CD4-positive, alpha-beta T cell treated with Interleukin-6 for 4 hours (primary cell): ENCODE data around the gene ZMYND11.
"Not testable (repeated sequence)": the region's sequence is repeated elsewhere in the genome, so short reads cannot be mapped to it uniquely, and the experiment has no call there.

Source experiments
- DNase-seq: peaks from one replicate; pipeline ENCODE4 v3.0.0-alpha.2; 2020; ENCODE audit warnings: mixed read lengths

The ZMYND11 gene

DNA sequence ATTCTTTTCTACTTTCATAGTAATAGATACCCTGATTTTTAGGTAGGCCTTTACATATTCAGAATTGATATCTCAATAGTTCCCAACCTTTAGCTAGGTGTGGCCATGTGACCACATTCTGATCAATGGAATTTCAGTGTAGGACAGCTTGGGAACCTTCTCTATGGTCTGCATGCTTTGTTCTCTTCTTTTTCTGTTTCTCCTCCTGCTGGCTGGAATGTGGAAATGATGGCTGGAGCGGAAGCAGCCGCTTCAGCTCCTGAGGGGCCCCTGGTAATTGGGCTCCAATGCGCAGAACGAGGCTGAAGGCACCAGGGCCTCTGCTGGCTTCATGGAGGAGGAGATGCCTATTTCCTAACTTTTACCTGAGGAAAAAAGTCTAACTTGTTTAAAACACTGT is 152.6 kb downstream of the ZMYND11 start:
- no peak for DNase-seq

DNA sequence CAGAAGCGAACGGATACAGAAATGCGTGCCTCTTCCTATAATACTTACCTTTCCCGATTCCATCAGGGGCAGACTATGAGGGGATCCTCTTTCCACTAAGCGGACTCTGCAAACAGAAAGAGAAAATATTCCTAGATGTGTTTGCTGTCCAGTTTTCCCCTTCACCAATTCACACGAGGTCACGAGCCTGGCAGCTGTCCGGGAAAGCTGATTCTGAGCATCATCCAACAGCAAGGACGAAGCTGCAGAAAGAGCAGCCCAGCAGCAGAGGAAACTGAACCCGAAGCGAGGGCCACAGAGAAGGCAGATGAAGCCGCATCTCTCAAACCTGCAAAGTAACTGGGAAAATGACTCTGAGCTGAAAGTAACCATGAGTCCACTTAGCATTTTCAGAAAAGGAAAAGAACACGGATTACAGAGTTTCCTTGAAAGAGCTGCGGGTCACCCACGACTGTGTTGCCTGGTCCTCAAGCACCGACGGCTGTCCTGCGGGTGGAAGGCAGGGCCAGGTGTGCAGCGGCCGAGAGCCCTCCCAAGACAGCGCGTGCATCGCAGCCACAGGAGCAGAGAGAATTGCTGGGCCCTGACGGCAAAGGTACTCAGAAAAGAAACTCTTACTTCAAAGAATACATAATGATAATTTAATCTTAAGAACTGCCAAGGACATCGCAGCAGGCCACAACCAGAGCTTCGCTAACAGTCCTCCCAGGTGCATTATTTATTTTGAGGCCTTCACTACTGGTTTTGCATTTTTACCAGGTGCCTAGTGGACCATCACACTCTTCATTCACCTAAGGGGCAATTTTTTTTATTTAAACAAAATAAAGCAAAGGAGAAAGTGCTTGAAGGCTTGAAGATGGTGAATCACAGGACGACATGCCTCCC is 153.3 kb downstream of the ZMYND11 start:
- DNase-seq: no peak

DNA sequence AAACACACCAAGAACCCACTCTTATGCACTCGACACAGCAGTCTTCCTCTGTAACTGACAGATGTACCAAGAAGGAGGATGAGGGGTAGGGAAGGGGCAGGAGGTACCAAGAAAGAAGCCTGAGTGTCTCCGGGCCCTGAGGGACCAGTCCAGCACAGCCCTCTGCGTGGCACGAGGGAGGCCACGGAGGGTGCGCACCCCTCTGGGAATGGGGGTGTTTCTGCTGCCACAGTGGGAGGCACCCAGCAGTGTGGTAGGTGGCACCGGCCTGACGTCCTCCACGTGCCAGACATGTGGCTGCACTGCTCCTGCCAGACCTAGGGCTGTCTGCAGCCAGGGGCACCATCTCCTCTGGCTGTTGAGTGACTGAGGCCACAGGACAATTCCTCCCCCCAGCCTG is 154.3 kb downstream of the ZMYND11 start:
- no peak for DNase-seq

DNA sequence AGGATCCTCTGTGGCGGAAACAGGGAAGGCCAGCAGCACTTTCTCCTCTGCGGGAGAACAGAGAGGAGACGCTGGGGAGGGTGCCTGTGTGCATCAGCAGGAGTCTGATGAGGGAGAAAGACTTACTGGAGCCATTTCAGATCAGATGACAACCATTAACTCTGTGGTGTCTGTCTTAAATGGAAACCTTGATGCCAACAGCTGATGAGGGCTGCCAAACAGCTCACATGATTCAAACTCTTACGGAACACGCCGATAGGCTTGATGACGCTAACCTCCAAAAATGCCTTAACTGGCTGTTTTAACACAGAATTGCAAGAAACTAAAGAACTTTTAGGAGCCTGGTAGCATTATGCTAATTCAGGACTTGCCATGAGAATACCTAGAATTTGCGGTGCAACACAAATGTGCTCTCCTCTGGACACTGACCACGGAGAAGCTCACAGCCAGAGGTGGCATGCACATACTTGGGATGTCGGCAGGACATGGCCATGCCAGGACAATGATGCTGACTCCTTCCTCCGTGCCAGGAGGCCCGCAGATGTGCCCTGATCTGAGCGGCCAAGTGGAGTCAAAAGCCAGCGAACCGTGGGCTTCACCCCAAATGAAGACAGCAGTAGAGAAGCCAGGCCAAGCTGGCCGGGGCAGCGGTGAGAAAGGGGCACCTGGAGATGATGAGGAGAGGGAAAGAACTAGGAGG is 154.9 kb downstream of the ZMYND11 start:
- DNase-seq: no peak

DNA sequence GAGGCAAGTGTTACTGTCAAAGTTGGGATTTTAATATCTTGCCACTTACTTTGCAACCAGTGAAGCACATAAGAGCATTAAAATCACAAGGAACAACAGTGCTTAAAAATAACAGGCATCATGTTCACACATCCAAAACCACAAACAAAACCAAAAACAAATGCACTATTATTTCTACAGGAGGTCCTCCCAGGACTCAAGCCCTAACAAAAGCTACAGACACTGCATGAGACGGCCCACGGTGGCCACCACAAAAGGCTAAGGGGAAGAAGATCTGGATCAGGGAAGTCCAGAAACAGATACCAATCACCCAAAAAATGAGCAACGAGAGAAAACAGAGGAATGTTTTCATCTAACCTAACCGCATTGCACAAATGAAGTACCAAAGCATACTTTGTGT is 158.4 kb downstream of the ZMYND11 start:
- DNase-seq: no peak

DNA sequence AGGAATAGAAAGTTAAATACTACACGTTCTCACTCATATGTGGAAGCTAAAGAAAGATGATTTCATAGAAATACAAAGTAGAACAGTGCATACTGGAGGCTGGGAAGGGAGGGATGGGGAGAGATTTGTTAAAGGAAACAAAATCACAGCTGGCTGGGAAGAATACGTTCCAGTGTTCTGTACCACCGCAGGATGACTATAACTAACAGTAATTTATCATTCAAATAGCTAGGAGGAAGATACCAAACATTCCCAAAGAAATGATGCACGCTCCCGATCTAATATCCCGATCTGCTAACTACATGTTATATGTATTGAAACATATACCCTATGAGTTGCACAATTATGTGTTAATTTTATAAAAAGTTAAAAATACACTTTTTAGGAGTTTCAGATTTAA is 162.3 kb downstream of the ZMYND11 start:
- DNase-seq: no peak

DNA sequence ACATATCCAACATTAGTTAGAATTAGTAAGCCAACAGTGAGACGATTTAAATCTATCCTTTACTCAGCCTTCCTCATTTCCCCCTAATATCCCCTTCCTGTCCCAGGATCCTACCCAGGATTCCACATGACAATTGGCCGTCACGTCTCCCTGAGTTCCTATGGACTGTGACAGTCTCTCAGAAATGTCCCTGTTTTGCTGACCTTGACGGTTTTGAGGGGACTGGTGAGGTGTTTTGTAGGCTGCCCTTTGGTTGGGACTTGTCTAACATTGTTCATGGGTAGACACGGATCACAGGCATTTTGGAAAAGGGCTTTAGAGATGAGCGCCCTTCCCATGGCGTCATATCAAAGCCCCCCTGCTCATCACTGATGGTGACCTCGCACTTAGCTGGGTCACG is 162.8 kb downstream of the ZMYND11 start:
- no peak for DNase-seq

DNA sequence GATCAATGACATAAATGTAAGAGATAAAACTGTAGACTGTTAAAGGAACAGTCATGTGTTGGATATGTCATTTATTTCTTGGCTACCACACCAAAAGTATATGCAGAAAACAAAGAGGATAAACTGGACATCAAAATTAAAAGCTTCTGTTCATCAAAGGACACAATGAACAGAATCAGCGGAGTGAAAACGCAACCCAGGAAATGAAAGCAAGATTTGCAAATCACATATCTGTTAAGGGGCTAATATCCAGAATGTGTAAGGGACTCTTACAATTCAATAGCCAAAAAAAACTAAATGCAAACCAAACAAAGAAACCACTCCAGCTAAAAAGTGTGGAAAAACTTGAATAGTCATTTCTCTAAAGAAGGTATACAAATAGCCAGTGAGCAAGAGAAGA is 164.3 kb downstream of the ZMYND11 start:
- no peak for DNase-seq

DNA sequence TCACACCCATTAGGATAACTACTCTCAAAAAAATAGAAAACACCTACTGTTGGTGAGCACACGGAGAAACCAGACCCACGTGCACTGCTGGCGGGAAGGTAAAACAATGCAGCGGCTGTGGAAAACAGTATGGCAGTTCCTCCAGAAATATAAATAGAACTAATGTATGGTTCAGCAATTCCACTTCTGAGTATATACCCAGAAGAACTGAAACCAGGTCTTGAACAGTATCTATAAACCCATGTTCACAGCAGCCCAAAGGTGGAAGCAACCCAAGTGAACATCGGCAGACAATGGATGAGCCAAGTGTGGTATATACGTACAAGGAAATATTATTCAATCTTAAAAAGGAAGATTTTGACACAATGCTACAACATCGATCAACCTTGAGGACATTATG is 164.7 kb downstream of the ZMYND11 start:
- DNase-seq: no peak

DNA sequence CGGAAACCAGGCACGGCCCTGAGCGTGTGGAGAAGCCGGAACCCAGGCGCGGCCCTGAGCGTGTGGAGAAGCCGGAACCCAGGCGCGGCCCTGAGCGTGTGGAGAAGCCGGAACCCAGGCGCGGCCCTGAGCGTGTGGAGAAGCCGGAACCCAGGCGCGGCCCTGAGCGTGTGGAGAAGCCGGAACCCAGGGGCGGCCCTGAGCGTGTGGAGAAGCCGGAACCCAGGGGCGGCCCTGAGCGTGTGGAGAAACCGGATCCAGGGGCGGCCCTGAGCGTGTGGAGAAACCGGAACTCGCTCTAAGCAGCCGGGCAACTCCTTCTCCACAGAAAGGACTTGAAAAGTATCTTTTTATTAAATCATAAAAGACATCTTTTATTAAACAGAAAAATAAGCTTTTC is 165.3 kb downstream of the ZMYND11 start:
- not testable (repeated sequence) for DNase-seq

DNA sequence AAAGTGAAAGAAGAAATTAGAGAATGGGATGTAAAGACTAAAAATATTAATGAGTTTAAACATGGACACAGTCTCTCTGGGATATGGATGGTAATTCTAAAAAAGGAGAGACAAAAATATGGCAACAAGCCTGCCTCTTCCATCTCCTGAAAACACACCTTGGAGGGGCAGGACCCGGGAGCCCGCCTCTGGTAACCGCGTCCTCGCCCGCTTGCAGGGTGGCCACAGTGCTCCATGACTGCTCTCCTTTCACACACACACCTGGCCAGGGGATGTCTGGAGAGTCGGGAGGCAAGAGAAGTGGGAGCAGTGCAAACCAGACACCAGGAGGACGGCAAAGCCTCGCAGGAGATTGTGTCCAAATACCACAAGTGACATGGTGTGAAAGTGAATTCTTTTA is 166.3 kb downstream of the ZMYND11 start:
- no peak for DNase-seq
